Spleen (tissue), 11 donors: ENCODE results near the gene ANKRD11. TPM values are rescaled to one million over a fixed set of nuclear protein-coding genes. Genes with fewer than 3 reads are reported as not detected.
"Not testable (repeated sequence)": the region's sequence is repeated elsewhere in the genome, so short reads cannot be mapped to it uniquely, and the experiment has no call there.

Source experiments
- DNase-seq: peaks from one replicate; pipeline ENCODE4 v3.0.0-alpha.2; 2020
- H3K27ac ChIP-seq, 8 donors: fragments of 200-600 bp; sonication (generic) in 7 of 8; 1 replicate in 4 of 8; 2 replicates in 4 of 8; pipeline versions ENCODE4 v1.5.0 to v1.8.0; 2016 to 2021; ENCODE audit warnings: inconsistent platforms in 4 of 8, mild to moderate bottlenecking in 4 of 8, moderate library complexity in 1 of 8
- H3K27me3 ChIP-seq, 7 donors: fragments of 200-600 bp; sonication (generic) in 6 of 7; replicated peaks in 1 of 7; 1 replicate in 4 of 7; 2 replicates in 3 of 7; pipeline versions ENCODE4 v1.5.0 to v1.8.0; 2016 to 2021; ENCODE audit warnings: inconsistent platforms in 3 of 7, mild to moderate bottlenecking in 1 of 7
- H3K36me3 ChIP-seq, 6 donors: fragments of 200-600 bp; sonication (generic) in 5 of 6; 1 replicate in 4 of 6; 2 replicates in 2 of 6; pipeline versions ENCODE4 v1.5.0 to v1.8.0; 2016 to 2021; ENCODE audit warnings: inconsistent platforms in 2 of 6
- H3K4me1 ChIP-seq, 6 donors: fragments of 200-600 bp; sonication (generic) in 5 of 6; 1 replicate in 3 of 6; 2 replicates in 3 of 6; pipeline versions ENCODE4 v1.5.0 to v1.8.0; 2016 to 2021; ENCODE audit warnings: inconsistent platforms in 3 of 6
- H3K4me3 ChIP-seq, 8 donors: fragments of 200-600 bp; sonication (generic) in 7 of 8; 1 replicate in 4 of 8; 2 replicates in 4 of 8; pipeline versions ENCODE4 v1.5.0 to v1.8.0; 2016 to 2021; ENCODE audit warnings: inconsistent platforms in 4 of 8, mild to moderate bottlenecking in 4 of 8, moderate library complexity in 2 of 8
- H3K9me3 ChIP-seq, 8 donors: fragments of 200-600 bp; sonication (generic) in 7 of 8; 1 replicate in 4 of 8; 2 replicates in 4 of 8; pipeline versions ENCODE4 v1.5.0 to v1.8.0; 2016 to 2021; ENCODE audit warnings: inconsistent platforms in 4 of 8
- POLR2A ChIP-seq, 3 donors: fragments of 450-650 bp; IDR thresholded peaks; one replicate each; pipeline ENCODE4 v1.5.1; 2017; ENCODE audit warnings: antibody characterized with exemption in 3 of 3, mild to moderate bottlenecking in 1 of 3
- POLR2AphosphoS5 ChIP-seq, 3 donors: sonication (generic); formaldehyde crosslinking; IDR thresholded peaks; one replicate each; pipeline ENCODE4 v1.5.1; 2017; ENCODE audit warnings: antibody characterized with exemption in 3 of 3
- WGBS, 5 donors: extraction: QIAGEN DNeasy Blood & Tissue Kit in 3 of 5; methylation state at CpG; one replicate each; pipeline versions ENCODE4 v1.1.5 to v1.1.7; 2013 to 2018; 5-methylcytosine and 5-hydroxymethylcytosine counted together
- intact Hi-C: fragments of 100-400 bp; cut with DNase I; formaldehyde crosslinking; loops from one replicate; pipeline ENCODE4 v1.15.0; 2023; ENCODE audit warnings: low total_unique reads
- polyA plus RNA-seq, 3 donors: library from polyadenylated mRNA; stranded (reverse); fragments of 200-250 nt; gene quantifications; one replicate each; pipeline ENCODE4 v1.2.1, GENCODE V29; 2013
- total RNA-seq, 7 donors: library from RNA; depleted of rRNA in 3 of 7; stranded (reverse); fragments of >200 nt in 3 of 7; fragmentation: NEBNext Ultra II Directional in 4 of 7; extraction: Animal tissue kit (Norgen Biotek cat#: 25700) in 4 of 7; gene quantifications; one replicate each; pipeline versions ENCODE4 v1.1.0 to v1.2.1, GENCODE V29; 2016 to 2021
- TF ChIP-seq, protein P1 (sequence below), 11 experiments: fragments of 200-600 bp in 7 of 11; fragments of 450-650 bp in 4 of 11; sonication (generic) in 4 of 11; IDR thresholded peaks in 8 of 11; conservative IDR thresholded peaks in 3 of 11; 1 replicate in 7 of 11; 2 replicates in 4 of 11; pipeline versions ENCODE4 v1.4.0 to v1.8.0; 2016 to 2021; ENCODE audit warnings: antibody characterized with exemption in 11 of 11, inconsistent platforms in 4 of 11, mild to moderate bottlenecking in 1 of 11
- donor health status: healthy with polysubstance abuse.
- donor health status: DM: no; HTN: no; CAD: no; lungs with moderate emphysema.
- donor health status: DM: no; HTN: no; CAD: no.
- donor health status: Bipolar disorder and iron deficiency.
- donor health status: healthy.
- donor health status: DM: no; HTN: no; CAD: no.
- donor health status: DM: yes; HTN: yes; CAD: no.

Gene ANKRD11
- total and polyA plus RNA-seq, 10 donors, result 29.0 to 203 (median 128) TPM

DNA sequence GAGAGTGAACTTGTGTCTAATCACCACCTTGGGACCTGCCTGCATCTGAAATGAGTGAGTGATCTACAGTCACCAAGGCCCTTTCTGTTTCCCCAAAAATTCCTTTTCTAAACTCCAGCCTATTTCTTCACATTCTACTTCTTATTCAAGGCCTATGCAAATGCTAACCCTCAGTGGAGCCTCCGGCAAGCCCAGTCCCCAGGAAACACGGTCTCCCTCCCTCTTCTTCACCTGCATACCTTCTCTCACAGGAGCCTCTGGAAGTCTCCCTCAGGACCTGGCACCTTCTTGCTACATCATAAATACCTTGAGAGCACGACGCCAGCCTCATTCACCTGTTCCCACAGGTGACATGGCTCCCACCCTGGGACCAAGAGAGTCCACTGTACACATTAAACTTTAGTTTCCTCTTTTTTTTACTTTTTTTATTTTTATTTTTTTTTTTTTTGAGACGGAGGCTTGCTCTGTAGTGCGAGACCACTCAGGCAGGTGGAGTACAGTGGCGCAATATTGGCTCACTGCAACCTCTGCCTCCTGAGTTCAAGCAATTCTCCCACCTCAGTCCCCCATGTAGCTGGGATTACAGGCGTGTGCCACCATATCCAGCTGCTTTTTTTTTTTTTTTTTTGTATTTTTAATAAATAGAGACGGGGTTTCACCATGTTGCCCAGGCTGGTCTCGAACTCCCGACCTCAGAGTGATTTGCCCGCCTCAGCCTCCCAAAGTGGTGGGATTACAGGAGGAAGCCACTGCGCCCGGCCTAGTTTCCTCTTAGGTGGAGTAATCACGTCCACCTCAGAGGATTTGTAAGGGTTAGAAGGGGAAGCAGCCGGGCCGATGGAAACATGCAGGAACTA, 97.3 kb downstream of the ANKRD11 start:
- peaks cover 31 to 91% (median 56%) of the 10 kb centered on the region in 6 donors for H3K4me1 ChIP-seq
- 54 to 73% (median 66%) methylated on average over 17 of the region's 17 CpGs for whole genome bisulfite sequencing, 5 donors
- H3K4me3 ChIP-seq, result no peak overlapping the region
- H3K36me3 ChIP-seq, result peaks cover 0 to 33% (median 2%) of the 10 kb centered on the region in 6 donors
- TF ChIP-seq POLR2AphosphoS5 (IDR thresholded peaks at IDR 0.05) (no peak), POLR2A (IDR thresholded peaks at IDR 0.05) (no peak)
- TF ChIP-seq, protein P1, sequence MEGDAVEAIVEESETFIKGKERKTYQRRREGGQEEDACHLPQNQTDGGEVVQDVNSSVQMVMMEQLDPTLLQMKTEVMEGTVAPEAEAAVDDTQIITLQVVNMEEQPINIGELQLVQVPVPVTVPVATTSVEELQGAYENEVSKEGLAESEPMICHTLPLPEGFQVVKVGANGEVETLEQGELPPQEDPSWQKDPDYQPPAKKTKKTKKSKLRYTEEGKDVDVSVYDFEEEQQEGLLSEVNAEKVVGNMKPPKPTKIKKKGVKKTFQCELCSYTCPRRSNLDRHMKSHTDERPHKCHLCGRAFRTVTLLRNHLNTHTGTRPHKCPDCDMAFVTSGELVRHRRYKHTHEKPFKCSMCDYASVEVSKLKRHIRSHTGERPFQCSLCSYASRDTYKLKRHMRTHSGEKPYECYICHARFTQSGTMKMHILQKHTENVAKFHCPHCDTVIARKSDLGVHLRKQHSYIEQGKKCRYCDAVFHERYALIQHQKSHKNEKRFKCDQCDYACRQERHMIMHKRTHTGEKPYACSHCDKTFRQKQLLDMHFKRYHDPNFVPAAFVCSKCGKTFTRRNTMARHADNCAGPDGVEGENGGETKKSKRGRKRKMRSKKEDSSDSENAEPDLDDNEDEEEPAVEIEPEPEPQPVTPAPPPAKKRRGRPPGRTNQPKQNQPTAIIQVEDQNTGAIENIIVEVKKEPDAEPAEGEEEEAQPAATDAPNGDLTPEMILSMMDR (IDR thresholded peaks at IDR 0.05 in 8 of 11, conservative IDR thresholded peaks at IDR 0.05 in 3 of 11), result no peak
- DNase-seq, result no peak
- H3K27me3 ChIP-seq, result no peaks in the 10 kb centered on the region
- peak overlapping the region in 3 of 8 donors; percentile 2 to 50 (median 46) for H3K27ac ChIP-seq
- H3K9me3 ChIP-seq, result no peaks in the 10 kb centered on the region
- intact Hi-C loops, result no loop called here

DNA sequence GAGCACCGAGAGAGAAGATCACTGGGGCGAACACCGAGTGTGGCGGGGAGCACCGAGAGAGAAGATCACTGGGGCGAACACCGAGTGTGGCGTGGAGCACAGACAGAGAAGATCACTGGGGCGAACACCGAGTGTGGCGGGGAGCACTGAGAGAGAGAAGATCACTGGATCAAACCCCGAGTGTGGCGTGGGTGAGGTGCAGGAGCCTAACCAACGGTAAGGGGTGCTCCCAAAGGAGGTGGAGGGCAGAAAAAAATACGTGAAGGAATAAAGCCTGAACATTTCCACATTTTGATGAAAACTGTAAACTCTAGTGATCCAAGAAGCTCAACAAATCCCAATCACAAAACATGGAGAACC, 100.2 kb downstream of the ANKRD11 start:
- Histone ChIP-seq H3K4me1 (peaks cover 36 to 91% (median 68%) of the 10 kb centered on the region in 6 donors), H3K36me3 (peaks cover 0 to 16% (median 0%) of the 10 kb centered on the region in 6 donors)
- WGBS, 5 donors, result 93 to 97% (median 95%) methylated on average over 13 to 15 of the region's 15 CpGs
- H3K27ac ChIP-seq, H3K4me3 ChIP-seq, H3K9me3 ChIP-seq, H3K27me3 ChIP-seq, DNase-seq, intact Hi-C loops: not testable (repeated sequence)

DNA sequence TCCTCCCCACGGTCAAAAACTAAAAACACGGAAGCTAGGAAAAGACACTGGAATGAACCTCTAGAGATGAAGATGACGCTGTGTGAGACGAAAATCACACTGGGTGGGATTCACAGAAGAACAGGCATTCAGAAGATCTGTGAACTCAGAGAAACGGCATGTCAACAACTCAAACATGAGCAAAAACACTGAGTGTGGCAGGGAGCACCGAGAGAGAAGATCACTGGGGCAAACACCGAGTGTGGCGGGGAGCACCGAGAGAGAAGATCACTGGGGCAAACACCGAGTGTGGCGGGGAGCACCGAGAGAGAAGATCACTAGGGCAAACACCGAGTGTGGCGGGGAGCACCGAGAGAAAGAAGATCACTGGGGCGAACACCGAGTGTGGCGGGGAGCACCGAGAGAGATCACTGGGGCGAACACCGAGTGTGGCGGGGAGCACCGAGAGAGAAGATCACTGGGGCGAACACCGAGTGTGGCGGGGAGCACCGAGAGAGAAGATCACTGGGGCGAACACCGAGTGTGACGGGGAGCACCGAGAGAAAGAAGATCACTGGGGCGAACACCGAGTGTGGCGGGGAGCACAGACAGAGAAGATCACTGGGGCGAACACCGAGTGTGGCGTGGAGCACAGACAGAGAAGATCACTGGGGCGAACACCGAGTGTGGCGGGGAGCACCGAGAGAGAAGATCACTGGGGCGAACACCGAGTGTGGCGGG, 100.7 kb downstream of the ANKRD11 start:
- H3K27ac ChIP-seq, H3K9me3 ChIP-seq, DNase-seq, H3K27me3 ChIP-seq, H3K4me3 ChIP-seq, intact Hi-C loops: not testable (repeated sequence)
- Histone ChIP-seq H3K36me3 (peaks cover 0 to 15% (median 0%) of the 10 kb centered on the region in 6 donors), H3K4me1 (peaks cover 34 to 91% (median 69%) of the 10 kb centered on the region in 6 donors)
- 94 to 98% (median 97%) methylated on average over 34 to 44 of the region's 44 CpGs for WGBS, 5 donors

DNA sequence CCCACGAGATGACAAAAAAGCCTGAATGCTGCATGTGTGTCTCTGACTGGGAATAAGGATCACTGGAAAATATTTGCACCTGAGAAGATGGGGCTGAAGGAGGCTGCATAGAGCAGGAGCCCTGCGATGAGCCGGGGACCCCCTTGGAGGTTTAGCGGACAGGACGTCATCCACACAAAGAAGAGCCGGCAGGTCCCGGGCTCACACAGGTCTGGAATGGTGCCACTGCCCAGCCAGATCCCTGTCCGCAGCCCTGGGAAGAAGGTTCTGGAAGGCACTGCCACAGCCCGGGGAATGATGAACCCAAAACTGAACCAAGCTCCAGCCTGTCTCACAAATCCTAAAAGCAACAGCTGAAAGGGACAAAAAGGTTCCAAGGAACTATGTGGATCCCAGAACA, 101.8 kb downstream of the ANKRD11 start:
- no peaks in the 10 kb centered on the region for H3K9me3 ChIP-seq
- no peak for DNase-seq

More for the DNA sequence above, 101.8 kb downstream of the ANKRD11 start:
- Histone ChIP-seq H3K4me3 (no peak overlapping the region), H3K27me3 (no peaks in the 10 kb centered on the region), H3K4me1 (peaks cover 30 to 91% (median 68%) of the 10 kb centered on the region in 6 donors), H3K36me3 (peaks cover 0 to 15% (median 0%) of the 10 kb centered on the region in 6 donors), H3K27ac (no peak overlapping the region)
- WGBS, 5 donors, result 87 to 95% (median 92%) methylated on average over 7 to 9 of the region's 9 CpGs
- TF ChIP-seq POLR2A (IDR thresholded peaks at IDR 0.05), result no peak
- TF ChIP-seq, protein P1 (IDR thresholded peaks at IDR 0.05 in 8 of 11, conservative IDR thresholded peaks at IDR 0.05 in 3 of 11), result no peak
- no peak for TF ChIP-seq POLR2AphosphoS5 (IDR thresholded peaks at IDR 0.05)
- intact Hi-C loops, result no loop called here
